IMR-90 (cell line): Measurements from ENCODE around the gene FAM43B. TPM values are rescaled to one million over a fixed set of nuclear protein-coding genes. Genes with fewer than 3 reads are reported as not detected.
A peak's percentile ranks its signal among the peaks of the same experiment; 100 is the strongest.

Experiments used
- ATAC-seq: fragments of 200-7000 bp; cut with Tn5 transposase; 2 replicates; pipeline ENCODE4 v1.9.1; 2020; ENCODE audit warnings: low read depth, mild to moderate bottlenecking, moderate library complexity
- BruUV-seq: library from RNA; stranded (reverse); fragments of 400-500 nt; replicated peaks from 2 replicates; lab custom pipeline; 2021; lab: Mats Ljungman, UMichigan
- CTCF ChIA-PET: fragments of 300-600 bp; formaldehyde crosslinking; extraction: SDS; loops from one replicate; lab custom pipeline; 2021; ENCODE audit warnings: antibody characterized with exemption; lab: Yijun Ruan, JAX
- POLR2A ChIA-PET: fragments of 300-600 bp; sonication (Branson Sonifier 250); formaldehyde crosslinking; loops from one replicate; lab custom pipeline; 2022; ENCODE audit warnings: antibody characterized with exemption; ENCODE audit not compliant: unreplicated experiment; lab: Charles Lee
- DNase-seq: peaks from one replicate; pipeline ENCODE4 v3.0.0; 2013
- H2AFZ ChIP-seq: replicated peaks from 2 replicates; pipeline ENCODE3; 2013; ENCODE audit warnings: low read length, mild to moderate bottlenecking; ENCODE audit not compliant: poor library complexity
- H2AK5ac ChIP-seq: 2 replicates; pipeline ENCODE4 v1.6.1; 2013; ENCODE audit warnings: low read depth, low read length, inconsistent platforms
- H2AK9ac ChIP-seq: replicated peaks from 2 replicates; pipeline ENCODE3; 2013; ENCODE audit warnings: mild to moderate bottlenecking, low read depth, low read length, moderate library complexity; ENCODE audit not compliant: poor library complexity
- H2BK120ac ChIP-seq: 2 replicates; pipeline ENCODE4 v1.6.1; 2013; ENCODE audit warnings: low read depth, low read length, inconsistent platforms
- H2BK15ac ChIP-seq: 3 replicates; pipeline ENCODE4 v1.6.1; 2013; ENCODE audit warnings: low read depth, low read length, inconsistent platforms
- H2BK20ac ChIP-seq: 2 replicates; pipeline ENCODE4 v1.6.1; 2013; ENCODE audit warnings: low read depth, mild to moderate bottlenecking, inconsistent platforms, low read length, moderate library complexity
- H2BK5ac ChIP-seq: 2 replicates; pipeline ENCODE4 v1.6.1; 2013; ENCODE audit warnings: mild to moderate bottlenecking, low read depth, low read length, inconsistent platforms; ENCODE audit not compliant: poor library complexity, severe bottlenecking
- H3K14ac ChIP-seq: replicated peaks from 2 replicates; pipeline ENCODE4 v1.6.1; 2013; ENCODE audit warnings: low read depth, low read length, inconsistent platforms
- H3K18ac ChIP-seq: 2 replicates; pipeline ENCODE4 v1.6.1; 2013; ENCODE audit warnings: low read depth, low read length, control low read depth
- H3K23ac ChIP-seq: 2 replicates; pipeline ENCODE4 v1.6.1; 2013; ENCODE audit warnings: low read depth, low read length, inconsistent platforms
- H3K27ac ChIP-seq: 2 replicates; pipeline ENCODE4 v1.5.1; 2013; ENCODE audit warnings: mild to moderate bottlenecking, control low read depth, low read length; ENCODE audit not compliant: insufficient read depth
- H3K27me3 ChIP-seq: 2 replicates; pipeline ENCODE4 v1.6.1; 2013; ENCODE audit warnings: low read length; ENCODE audit not compliant: control insufficient read depth, insufficient read depth
- H3K36me3 ChIP-seq: 2 replicates; pipeline ENCODE4 v1.6.1; 2013; ENCODE audit warnings: low read length, mixed read lengths; ENCODE audit not compliant: control insufficient read depth, insufficient read depth
- H3K4ac ChIP-seq: 2 replicates; pipeline ENCODE4 v1.6.1; 2013; ENCODE audit warnings: low read depth, low read length, inconsistent platforms
- H3K4me1 ChIP-seq: 2 replicates; pipeline ENCODE4 v1.6.1; 2013; ENCODE audit warnings: low read length, mixed read lengths; ENCODE audit not compliant: control insufficient read depth, insufficient read depth
- H3K4me2 ChIP-seq: 2 replicates; pipeline ENCODE4 v1.6.1; 2013; ENCODE audit warnings: low read depth, mild to moderate bottlenecking, control low read depth, low read length, moderate library complexity
- H3K4me3 ChIP-seq: 2 replicates; pipeline ENCODE4 v1.5.1; 2013; ENCODE audit warnings: low read depth, mild to moderate bottlenecking, control low read depth, low read length, moderate library complexity; ENCODE audit not compliant: insufficient read depth
- H3K56ac ChIP-seq: 2 replicates; pipeline ENCODE4 v1.6.1; 2013; ENCODE audit warnings: low read length, inconsistent platforms; ENCODE audit not compliant: insufficient read depth; ENCODE audit errors: extremely low read depth
- H3K79me1 ChIP-seq, 2 experiments: 2 replicates each; pipeline ENCODE4 v1.6.1; 2013; ENCODE audit warnings: low read length in 2 of 2, inconsistent platforms in 1 of 2, low read depth in 1 of 2
- H3K9ac ChIP-seq: 2 replicates; pipeline ENCODE4 v1.6.1; 2013; ENCODE audit warnings: low read depth, low read length, control low read depth
- H3K9me1 ChIP-seq: 2 replicates; pipeline ENCODE4 v1.6.1; 2013; ENCODE audit warnings: low read length, inconsistent platforms; ENCODE audit not compliant: insufficient read depth
- H3K9me3 ChIP-seq: 2 replicates; pipeline ENCODE4 v1.6.1; 2013; ENCODE audit warnings: low read length; ENCODE audit not compliant: control insufficient read depth, insufficient read depth
- H4K20me1 ChIP-seq: 2 replicates; pipeline ENCODE4 v1.6.1; 2013; ENCODE audit warnings: low read length, inconsistent platforms; ENCODE audit not compliant: insufficient read depth
- H4K5ac ChIP-seq: 2 replicates; pipeline ENCODE4 v1.6.1; 2013; ENCODE audit warnings: mild to moderate bottlenecking, low read depth, low read length, control low read depth
- H4K8ac ChIP-seq, 2 experiments: 2 replicates each; pipeline ENCODE4 v1.6.1; 2013; ENCODE audit warnings: low read depth in 2 of 2, low read length in 2 of 2, control low read depth in 1 of 2, inconsistent platforms in 1 of 2
- H4K91ac ChIP-seq: 2 replicates; pipeline ENCODE4 v1.6.1; 2013; ENCODE audit warnings: low read depth, low read length, inconsistent platforms; ENCODE audit not compliant: insufficient read depth
- FOS ChIP-seq: fragments of 150-350 bp; IDR thresholded peaks from 2 replicates; pipeline ENCODE4 v1.6.1; 2016; ENCODE audit warnings: low read depth, low read length
- NFE2L2 ChIP-seq: fragments of 150-350 bp; IDR thresholded peaks from 2 replicates; pipeline ENCODE4 v1.6.1; 2016; ENCODE audit warnings: low read depth, mild to moderate bottlenecking, low read length
- RAD21 ChIP-seq: IDR thresholded peaks from 2 replicates; pipeline ENCODE4 v1.6.1; 2012; ENCODE audit warnings: low read length, improper control_type of control experiment
- WGBS, 2 experiments: methylation state at CpG; one replicate each; pipeline versions ENCODE4 v1.1.5 to v1.1.7; 2013; ENCODE audit warnings: missing lambda C conversion rate in 2 of 2; ENCODE audit not compliant: insufficient read length in 1 of 2; ENCODE audit errors: extremely low coverage in 2 of 2; 5-methylcytosine and 5-hydroxymethylcytosine counted together
- dilution Hi-C: fragments of 300-500 bp; cut with HindIII; formaldehyde crosslinking; loops from one replicate; pipeline ENCODE4 v1.14.3; 2018; ENCODE audit warnings: low sequenced_read_pairs; ENCODE audit not compliant: unreplicated experiment
- in situ Hi-C: fragments of 300-500 bp; cut with MboI; formaldehyde crosslinking; loops from 3 replicates; pipeline ENCODE4 v1.14.3; 2019; ENCODE audit warnings: low sequenced_read_pairs, inconsistent platforms, mixed read lengths
- intact Hi-C: fragments of 100-400 bp; cut with micrococcal nuclease; formaldehyde crosslinking; loops from 2 replicates; pipeline ENCODE4 v1.10.0; 2022
- polyA plus RNA-seq, 3 experiments: library from polyadenylated mRNA; depleted of rRNA; stranded (reverse); fragments of >200 nt; gene quantifications; 2 replicates each; pipeline ENCODE4 v1.2.3, GENCODE V29; 2012; ENCODE audit warnings: low replicate concordance in 1 of 3
- total RNA-seq: library from RNA; depleted of rRNA; stranded (reverse); fragments of >200 nt; gene quantifications from 2 replicates; pipeline ENCODE4 v1.2.3, GENCODE V29; 2012
- TF ChIP-seq, protein P1 (sequence below): conservative IDR thresholded peaks from 2 replicates; pipeline ENCODE4 v1.5.1; 2012; ENCODE audit warnings: mild to moderate bottlenecking, low read depth, low read length, improper control_type of control experiment

Gene FAM43B
- total and polyA plus RNA-seq, 2 of the 4 experiments (the other 2 are of a cell fraction): 0.05 TPM; not detected in 1

- peaks cover 17% of the 10 kb centered on the region for H3K4me1 ChIP-seq
- H3K9me1 ChIP-seq: 0 out of 2 replicates have a peak, but pooled peaks cover 3% of the 10 kb centered on the region
- H3K23ac ChIP-seq: no peak overlapping the region
- H3K9ac ChIP-seq: no peak overlapping the region
- H4K91ac ChIP-seq: no peak overlapping the region
- H2AFZ ChIP-seq: peak overlapping the region; percentile 46
- H3K18ac ChIP-seq: no peak overlapping the region
- no TSS peak for BruUV-seq
- no peak overlapping the region for H2BK20ac ChIP-seq
- no peak for DNase-seq
- no peak overlapping the region for H2BK120ac ChIP-seq
- in situ Hi-C loops (no loop called here), dilution Hi-C loops (no loop called here), intact Hi-C loops (no loop called here)
- H3K9me3 ChIP-seq: 0 out of 2 replicates have a peak, but pooled peaks cover 2% of the 10 kb centered on the region
- no peak for ATAC-seq
- H4K5ac ChIP-seq: no peak overlapping the region
- H3K27me3 ChIP-seq: peaks cover 2% of the 10 kb centered on the region; the same call in 1 of the 2 replicates
- H2AK5ac ChIP-seq: no peak overlapping the region
- no peak overlapping the region; the same call in 1 of the 2 replicates for H3K14ac ChIP-seq
- POLR2A ChIA-PET: no interaction called here
- no peak overlapping the region for H3K4me3 ChIP-seq
- H2BK15ac ChIP-seq: no peak overlapping the region; the same call in 2 of the 3 replicates
- CTCF ChIA-PET: interaction anchor here (3.5 kb wide), 1 partner anchor 12 kb away, joined by 18 read pairs; no protein-coding TSS in a partner anchor
- no peak overlapping the region for H3K4me2 ChIP-seq
- no peak overlapping the region for H4K8ac ChIP-seq
- WGBS, 2 experiments: 92% methylated on average over 5 of the region's 10 CpGs; no CpG with 5 or more reads in 1 of the 2 experiments
- TF ChIP-seq RAD21 (peak; percentile 15; the same call in 1 of the 2 replicates), NFE2L2 (no peak), FOS (no peak)
- TF ChIP-seq, protein P1, sequence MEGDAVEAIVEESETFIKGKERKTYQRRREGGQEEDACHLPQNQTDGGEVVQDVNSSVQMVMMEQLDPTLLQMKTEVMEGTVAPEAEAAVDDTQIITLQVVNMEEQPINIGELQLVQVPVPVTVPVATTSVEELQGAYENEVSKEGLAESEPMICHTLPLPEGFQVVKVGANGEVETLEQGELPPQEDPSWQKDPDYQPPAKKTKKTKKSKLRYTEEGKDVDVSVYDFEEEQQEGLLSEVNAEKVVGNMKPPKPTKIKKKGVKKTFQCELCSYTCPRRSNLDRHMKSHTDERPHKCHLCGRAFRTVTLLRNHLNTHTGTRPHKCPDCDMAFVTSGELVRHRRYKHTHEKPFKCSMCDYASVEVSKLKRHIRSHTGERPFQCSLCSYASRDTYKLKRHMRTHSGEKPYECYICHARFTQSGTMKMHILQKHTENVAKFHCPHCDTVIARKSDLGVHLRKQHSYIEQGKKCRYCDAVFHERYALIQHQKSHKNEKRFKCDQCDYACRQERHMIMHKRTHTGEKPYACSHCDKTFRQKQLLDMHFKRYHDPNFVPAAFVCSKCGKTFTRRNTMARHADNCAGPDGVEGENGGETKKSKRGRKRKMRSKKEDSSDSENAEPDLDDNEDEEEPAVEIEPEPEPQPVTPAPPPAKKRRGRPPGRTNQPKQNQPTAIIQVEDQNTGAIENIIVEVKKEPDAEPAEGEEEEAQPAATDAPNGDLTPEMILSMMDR: 0 out of 2 replicates have a peak, but pooled peaks have one; percentile 17
- H4K20me1 ChIP-seq: no peaks in the 10 kb centered on the region
- H3K27ac ChIP-seq: no peak overlapping the region
- H3K4ac ChIP-seq: no peak overlapping the region
- H3K79me1 ChIP-seq: no peaks in the 10 kb centered on the region
- no peaks in the 10 kb centered on the region for H3K36me3 ChIP-seq
- no peak overlapping the region for H2AK9ac ChIP-seq
- H3K56ac ChIP-seq: no peak overlapping the region
- H2BK5ac ChIP-seq: no peak overlapping the region
These were observed 34.7 kb downstream of the FAM43B start for GRCh38 chr1:20586953-20587660.
